GM12878 (cell line): ENCODE measurements around the gene HMMR. TPM values are rescaled to one million over a fixed set of nuclear protein-coding genes. Genes with fewer than 3 reads are reported as not detected.

Experiments used
- ATAC-seq: fragments of 200-7000 bp; cut with Tn5 transposase; 3 replicates; pipeline ENCODE4 v1.9.1; 2020; ENCODE audit warnings: mild to moderate bottlenecking, moderate library complexity
- BruUV-seq: library from RNA; stranded (reverse); fragments of 400-500 nt; replicated peaks from 2 replicates; lab custom pipeline; 2021; lab: Mats Ljungman, UMichigan
- CTCF ChIA-PET: fragments of 300-600 bp; sonication (Branson Sonifier 250); formaldehyde crosslinking; extraction: SDS; loops from one replicate; lab custom pipeline; 2021; ENCODE audit warnings: inconsistent platforms; lab: Yijun Ruan, JAX
- POLR2A ChIA-PET: fragments of 350-600 bp; formaldehyde crosslinking; extraction: SDS; loops from one replicate; lab custom pipeline; 2021; ENCODE audit warnings: inconsistent platforms; lab: Charles Lee
- RAD21 ChIA-PET: fragments of 300-600 bp; sonication (Branson Sonifier 250); formaldehyde crosslinking; loops from one replicate; lab custom pipeline; 2023; ENCODE audit warnings: antibody characterized with exemption; ENCODE audit not compliant: unreplicated experiment; lab: Charles Lee
- SMC1A ChIA-PET: fragments of 300-600 bp; sonication (Branson Sonifier 250); formaldehyde crosslinking; loops from one replicate; lab custom pipeline; 2023; ENCODE audit not compliant: unreplicated experiment, uncharacterized antibody; lab: Charles Lee
- DNase-seq: peaks from one replicate; pipeline ENCODE4 v3.0.0-alpha.2; 2011; ENCODE audit warnings: low read depth, low spot score
- FAIRE-seq: peaks from 3 replicates; lab custom pipeline; 2011; peaks lifted over from hg19 to GRCh38; lab: Jason Lieb, UNC
- H2AFZ ChIP-seq: 2 replicates; pipeline ENCODE4 v1.6.0; 2011; ENCODE audit warnings: low read depth, low read length, control low read depth; ENCODE audit not compliant: control insufficient read depth
- H3K27ac ChIP-seq: 2 replicates; pipeline ENCODE4 v1.5.1; 2011; ENCODE audit warnings: control low read depth; ENCODE audit not compliant: control insufficient read depth, insufficient read depth
- H3K27me3 ChIP-seq, 2 experiments: replicated peaks in 1 of 2; 2 replicates each; pipeline versions ENCODE4 v1.6.0 to v1.6.1; 2011; ENCODE audit warnings: low read length in 1 of 2; ENCODE audit not compliant: control insufficient read depth in 2 of 2, insufficient read depth in 2 of 2
- H3K36me3 ChIP-seq, 2 experiments: 2 replicates each; pipeline ENCODE4 v1.5.1; 2011; ENCODE audit warnings: low read length in 1 of 2; ENCODE audit not compliant: control insufficient read depth in 2 of 2, insufficient read depth in 2 of 2
- H3K4me1 ChIP-seq: 2 replicates; pipeline ENCODE4 v1.6.1; 2011; ENCODE audit warnings: mild to moderate bottlenecking, low read length, moderate library complexity, mixed read lengths; ENCODE audit not compliant: control insufficient read depth, insufficient read depth
- H3K4me2 ChIP-seq: 2 replicates; pipeline ENCODE4 v1.6.0; 2011; ENCODE audit warnings: control low read depth; ENCODE audit not compliant: control insufficient read depth, insufficient read depth
- H3K4me3 ChIP-seq: fragments of 200-600 bp; sonication (generic); 2 replicates; pipeline ENCODE4 v1.5.1; 2016
- H3K79me2 ChIP-seq: 2 replicates; pipeline ENCODE4 v1.6.0; 2011; ENCODE audit warnings: low read length; ENCODE audit not compliant: control insufficient read depth, insufficient read depth
- H3K9ac ChIP-seq: 2 replicates; pipeline ENCODE4 v1.8.0; 2011; ENCODE audit warnings: low read length, control low read depth, mixed read lengths; ENCODE audit not compliant: control insufficient read depth, insufficient read depth
- H3K9me3 ChIP-seq: replicated peaks from 3 replicates; pipeline ENCODE4 v1.5.1; 2011; ENCODE audit warnings: mild to moderate bottlenecking, low read length; ENCODE audit not compliant: control insufficient read depth, insufficient read depth
- H4K20me1 ChIP-seq: 2 replicates; pipeline ENCODE4 v1.6.0; 2011; ENCODE audit not compliant: control insufficient read depth, insufficient read depth
- CBX3 ChIP-seq: fragments of 200-600 bp; sonication (generic); IDR thresholded peaks from 2 replicates; pipeline ENCODE4 v1.6.1; 2016; ENCODE audit warnings: low read depth, borderline replicate concordance
- CEBPZ ChIP-seq: fragments of 150-350 bp; IDR thresholded peaks from 2 replicates; pipeline ENCODE4 v1.6.1; 2016; ENCODE audit warnings: low read depth, low read length
- CHD2 ChIP-seq: IDR thresholded peaks from 2 replicates; pipeline ENCODE4 v1.6.1; 2011; ENCODE audit warnings: low read depth, low read length, improper control_type of control experiment, borderline replicate concordance
- GABPA ChIP-seq: IDR thresholded peaks from 2 replicates; pipeline ENCODE4 v1.6.1; 2014; ENCODE audit warnings: antibody characterized with exemption, low read depth, mild to moderate bottlenecking, inconsistent platforms
- JUND ChIP-seq: IDR thresholded peaks from 2 replicates; pipeline ENCODE4 v1.6.1; 2012; ENCODE audit warnings: low read depth, mild to moderate bottlenecking, low read length, improper control_type of control experiment, moderate library complexity
- KLF5 ChIP-seq: fragments of 450-650 bp; IDR thresholded peaks from 2 replicates; pipeline ENCODE4 v1.6.1; 2014; ENCODE audit warnings: mild to moderate bottlenecking; ENCODE audit not compliant: partially characterized antibody
- USF2 ChIP-seq: IDR thresholded peaks from 2 replicates; pipeline ENCODE4 v1.6.1; 2011; ENCODE audit warnings: low read depth, low read length, improper control_type of control experiment, borderline replicate concordance
- ZSCAN29 ChIP-seq: fragments of 450-650 bp; IDR thresholded peaks from 2 replicates; pipeline ENCODE4 v1.6.1; 2017; ENCODE audit warnings: mild to moderate bottlenecking, moderate library complexity
- WGBS: methylation state at CpG from one replicate; pipeline ENCODE4 v1.1.6; 2016; ENCODE audit warnings: low lambda C conversion rate; ENCODE audit not compliant: insufficient replicate concordance, insufficient coverage; ENCODE audit errors: missing lambda C conversion rate; 5-methylcytosine and 5-hydroxymethylcytosine counted together
- in situ Hi-C: fragments of 300-500 bp; cut with MboI; formaldehyde crosslinking; loops from 9 replicates; pipeline ENCODE4 v1.14.3; 2018; ENCODE audit warnings: mixed read lengths
- intact Hi-C: fragments of 100-400 bp; cut with micrococcal nuclease; formaldehyde crosslinking; loops from one replicate; pipeline ENCODE4 v1.14.2; 2022; ENCODE audit not compliant: unreplicated experiment
- polyA plus RNA-seq, 11 experiments: library from polyadenylated mRNA; depleted of rRNA in 4 of 11; unstranded in 6 of 11; stranded (reverse) in 5 of 11; fragments of >200 nt; fragmentation: Nextera tagmentation in 4 of 11; fragmentation: Illumina TruSeq in 1 of 11; extraction: Ambion mirVana in 4 of 11; extraction: Trizol in 1 of 11; gene quantifications; 1 replicate in 1 of 11; 2 replicates in 10 of 11; pipeline versions ENCODE4 v1.2.1 to v1.2.3, GENCODE V29; 2011 to 2016; ENCODE audit warnings: inconsistent platforms in 2 of 11, missing spikeins in 2 of 11, low read depth in 1 of 11
- total RNA-seq, 4 experiments: library from RNA; depleted of rRNA in 3 of 4; stranded (reverse); fragments of >200 nt in 3 of 4; fragmentation: Illumina TruSeq in 1 of 4; extraction: Trizol in 1 of 4; gene quantifications; 2 replicates each; pipeline versions ENCODE4 v1.2.1 to v1.2.3, GENCODE V29; 2013 to 2021

HMMR gene
- total and polyA plus RNA-seq, 10 of the 15 experiments (the other 5 are each of a cell fraction or from before 2014, with no cell fraction given) = 44.1 to 122 (median 64.2) TPM

GRCh38 chr5:163497315-163497714, 36.9 kb downstream of the HMMR start (continued):
- no peak for TF ChIP-seq CEBPZ
- no peak for TF ChIP-seq KLF5
- no peak for TF ChIP-seq GABPA
- TF ChIP-seq, all 136 proteins: peak for 4

GRCh38 chr5:163498886-163499285, 38.5 kb downstream of the HMMR start:
- 100% methylated on average over 1 of the region's 1 CpG for WGBS
- Histone ChIP-seq H3K79me2 (peaks cover 3% of the 10 kb centered on the region), H3K27ac (no peak overlapping the region), H2AFZ (no peak overlapping the region), H3K27me3 (no peaks in the 10 kb centered on the region), H3K4me2 (no peak overlapping the region), H3K4me3 (no peak overlapping the region), H3K36me3 (no peaks in the 10 kb centered on the region), H4K20me1 (no peaks in the 10 kb centered on the region), H3K4me1 (no peaks in the 10 kb centered on the region), H3K9me3 (no peaks in the 10 kb centered on the region), H3K9ac (no peak overlapping the region)
- TF ChIP-seq CHD2 = no peak
- no peak for TF ChIP-seq CBX3
- no peak for TF ChIP-seq JUND
- TF ChIP-seq ZSCAN29 = no peak
- TF ChIP-seq USF2 = no peak
- DNase-seq = no peak
- ChIA-PET SMC1A (interaction anchor here (0.6 to 2.0 kb wide), 6 partner anchors 9 to 60 kb away, joined by 3 to 7 read pairs (median 4); partner anchors contain the start of genes HMMR and NUDCD2), RAD21 (interaction anchor here (1.0 kb wide), 1 partner anchor 10 kb away, joined by 3 read pairs; no protein-coding TSS in a partner anchor), POLR2A (interaction anchor here (1.0 to 1.2 kb wide), 2 partner anchors 37 to 59 kb away, joined by 3 read pairs; no protein-coding TSS in a partner anchor), CTCF (interaction anchor here (1.5 kb wide), 1 partner anchor 9 kb away, joined by 5 read pairs; no protein-coding TSS in a partner anchor)
- in situ Hi-C loops = no loop called here
- ATAC-seq = no peak
- FAIRE-seq = no peak
- BruUV-seq = no TSS peak
- intact Hi-C loops = no loop called here
